IMR-90 (cell line): ENCODE results near the gene BTN3A1. TPM values are rescaled to one million over a fixed set of nuclear protein-coding genes. Genes with fewer than 3 reads are reported as not detected.

Experiments
- ATAC-seq: fragments of 200-7000 bp; cut with Tn5 transposase; 2 replicates; pipeline ENCODE4 v1.9.1; 2020; ENCODE audit warnings: low read depth, mild to moderate bottlenecking, moderate library complexity
- BruUV-seq: library from RNA; stranded (reverse); fragments of 400-500 nt; replicated peaks from 2 replicates; lab custom pipeline; 2021; lab: Mats Ljungman, UMichigan
- CTCF ChIA-PET: fragments of 300-600 bp; formaldehyde crosslinking; extraction: SDS; loops from one replicate; lab custom pipeline; 2021; ENCODE audit warnings: antibody characterized with exemption; lab: Yijun Ruan, JAX
- POLR2A ChIA-PET: fragments of 300-600 bp; sonication (Branson Sonifier 250); formaldehyde crosslinking; loops from one replicate; lab custom pipeline; 2022; ENCODE audit warnings: antibody characterized with exemption; ENCODE audit not compliant: unreplicated experiment; lab: Charles Lee
- DNase-seq: peaks from one replicate; pipeline ENCODE4 v3.0.0; 2013
- H2AFZ ChIP-seq: replicated peaks from 2 replicates; pipeline ENCODE3; 2013; ENCODE audit warnings: low read length, mild to moderate bottlenecking; ENCODE audit not compliant: poor library complexity
- H2AK5ac ChIP-seq: 2 replicates; pipeline ENCODE4 v1.6.1; 2013; ENCODE audit warnings: low read depth, low read length, inconsistent platforms
- H2AK9ac ChIP-seq: replicated peaks from 2 replicates; pipeline ENCODE3; 2013; ENCODE audit warnings: mild to moderate bottlenecking, low read depth, low read length, moderate library complexity; ENCODE audit not compliant: poor library complexity
- H2BK120ac ChIP-seq: 2 replicates; pipeline ENCODE4 v1.6.1; 2013; ENCODE audit warnings: low read depth, low read length, inconsistent platforms
- H2BK15ac ChIP-seq: 3 replicates; pipeline ENCODE4 v1.6.1; 2013; ENCODE audit warnings: low read depth, low read length, inconsistent platforms
- H2BK20ac ChIP-seq: 2 replicates; pipeline ENCODE4 v1.6.1; 2013; ENCODE audit warnings: low read depth, mild to moderate bottlenecking, inconsistent platforms, low read length, moderate library complexity
- H2BK5ac ChIP-seq: 2 replicates; pipeline ENCODE4 v1.6.1; 2013; ENCODE audit warnings: mild to moderate bottlenecking, low read depth, low read length, inconsistent platforms; ENCODE audit not compliant: poor library complexity, severe bottlenecking
- H3K14ac ChIP-seq: replicated peaks from 2 replicates; pipeline ENCODE4 v1.6.1; 2013; ENCODE audit warnings: low read depth, low read length, inconsistent platforms
- H3K18ac ChIP-seq: 2 replicates; pipeline ENCODE4 v1.6.1; 2013; ENCODE audit warnings: low read depth, low read length, control low read depth
- H3K23ac ChIP-seq: 2 replicates; pipeline ENCODE4 v1.6.1; 2013; ENCODE audit warnings: low read depth, low read length, inconsistent platforms
- H3K27ac ChIP-seq: 2 replicates; pipeline ENCODE4 v1.5.1; 2013; ENCODE audit warnings: mild to moderate bottlenecking, control low read depth, low read length; ENCODE audit not compliant: insufficient read depth
- H3K27me3 ChIP-seq: 2 replicates; pipeline ENCODE4 v1.6.1; 2013; ENCODE audit warnings: low read length; ENCODE audit not compliant: control insufficient read depth, insufficient read depth
- H3K36me3 ChIP-seq: 2 replicates; pipeline ENCODE4 v1.6.1; 2013; ENCODE audit warnings: low read length, mixed read lengths; ENCODE audit not compliant: control insufficient read depth, insufficient read depth
- H3K4ac ChIP-seq: 2 replicates; pipeline ENCODE4 v1.6.1; 2013; ENCODE audit warnings: low read depth, low read length, inconsistent platforms
- H3K4me1 ChIP-seq: 2 replicates; pipeline ENCODE4 v1.6.1; 2013; ENCODE audit warnings: low read length, mixed read lengths; ENCODE audit not compliant: control insufficient read depth, insufficient read depth
- H3K4me2 ChIP-seq: 2 replicates; pipeline ENCODE4 v1.6.1; 2013; ENCODE audit warnings: low read depth, mild to moderate bottlenecking, control low read depth, low read length, moderate library complexity
- H3K4me3 ChIP-seq: 2 replicates; pipeline ENCODE4 v1.5.1; 2013; ENCODE audit warnings: low read depth, mild to moderate bottlenecking, control low read depth, low read length, moderate library complexity; ENCODE audit not compliant: insufficient read depth
- H3K56ac ChIP-seq: 2 replicates; pipeline ENCODE4 v1.6.1; 2013; ENCODE audit warnings: low read length, inconsistent platforms; ENCODE audit not compliant: insufficient read depth; ENCODE audit errors: extremely low read depth
- H3K79me1 ChIP-seq, 2 experiments: 2 replicates each; pipeline ENCODE4 v1.6.1; 2013; ENCODE audit warnings: low read length in 2 of 2, inconsistent platforms in 1 of 2, low read depth in 1 of 2
- H3K9ac ChIP-seq: 2 replicates; pipeline ENCODE4 v1.6.1; 2013; ENCODE audit warnings: low read depth, low read length, control low read depth
- H3K9me1 ChIP-seq: 2 replicates; pipeline ENCODE4 v1.6.1; 2013; ENCODE audit warnings: low read length, inconsistent platforms; ENCODE audit not compliant: insufficient read depth
- H3K9me3 ChIP-seq: 2 replicates; pipeline ENCODE4 v1.6.1; 2013; ENCODE audit warnings: low read length; ENCODE audit not compliant: control insufficient read depth, insufficient read depth
- H4K20me1 ChIP-seq: 2 replicates; pipeline ENCODE4 v1.6.1; 2013; ENCODE audit warnings: low read length, inconsistent platforms; ENCODE audit not compliant: insufficient read depth
- H4K5ac ChIP-seq: 2 replicates; pipeline ENCODE4 v1.6.1; 2013; ENCODE audit warnings: mild to moderate bottlenecking, low read depth, low read length, control low read depth
- H4K8ac ChIP-seq, 2 experiments: 2 replicates each; pipeline ENCODE4 v1.6.1; 2013; ENCODE audit warnings: low read depth in 2 of 2, low read length in 2 of 2, control low read depth in 1 of 2, inconsistent platforms in 1 of 2
- H4K91ac ChIP-seq: 2 replicates; pipeline ENCODE4 v1.6.1; 2013; ENCODE audit warnings: low read depth, low read length, inconsistent platforms; ENCODE audit not compliant: insufficient read depth
- BHLHE40 ChIP-seq: fragments of 150-350 bp; IDR thresholded peaks from 2 replicates; pipeline ENCODE4 v1.6.1; 2016; ENCODE audit warnings: mild to moderate bottlenecking, low read depth, low read length
- CEBPB ChIP-seq: IDR thresholded peaks from 2 replicates; pipeline ENCODE4 v1.6.1; 2012; ENCODE audit warnings: low read depth, low read length, improper control_type of control experiment
- CHD1 ChIP-seq: IDR thresholded peaks from 2 replicates; pipeline ENCODE4 v1.6.1; 2012; ENCODE audit warnings: low read depth, low read length, improper control_type of control experiment
- FOS ChIP-seq: fragments of 150-350 bp; IDR thresholded peaks from 2 replicates; pipeline ENCODE4 v1.6.1; 2016; ENCODE audit warnings: low read depth, low read length
- MAFK ChIP-seq: IDR thresholded peaks from 2 replicates; pipeline ENCODE4 v1.6.1; 2012; ENCODE audit warnings: low read depth, low read length, improper control_type of control experiment
- MAZ ChIP-seq: IDR thresholded peaks from 2 replicates; pipeline ENCODE4 v1.6.1; 2012; ENCODE audit warnings: low read depth, mild to moderate bottlenecking, low read length, improper control_type of control experiment, moderate library complexity, borderline replicate concordance
- MXI1 ChIP-seq: IDR thresholded peaks from 2 replicates; pipeline ENCODE4 v1.6.1; 2012; ENCODE audit warnings: low read depth, mild to moderate bottlenecking, low read length, moderate library complexity, borderline replicate concordance
- NFE2L2 ChIP-seq: fragments of 150-350 bp; IDR thresholded peaks from 2 replicates; pipeline ENCODE4 v1.6.1; 2016; ENCODE audit warnings: low read depth, mild to moderate bottlenecking, low read length
- POLR2A ChIP-seq: IDR thresholded peaks from 2 replicates; pipeline ENCODE4 v1.6.1; 2012; ENCODE audit warnings: mild to moderate bottlenecking, low read depth, low read length
- RAD21 ChIP-seq: IDR thresholded peaks from 2 replicates; pipeline ENCODE4 v1.6.1; 2012; ENCODE audit warnings: low read length, improper control_type of control experiment
- RCOR1 ChIP-seq: IDR thresholded peaks from 2 replicates; pipeline ENCODE4 v1.6.1; 2012; ENCODE audit warnings: mild to moderate bottlenecking, low read length, improper control_type of control experiment; ENCODE audit not compliant: insufficient replicate concordance
- RFX5 ChIP-seq: IDR thresholded peaks from 2 replicates; pipeline ENCODE4 v1.8.0; 2012; ENCODE audit warnings: low read depth, mild to moderate bottlenecking, low read length, moderate library complexity
- SMC3 ChIP-seq: fragments of 150-350 bp; IDR thresholded peaks from 2 replicates; pipeline ENCODE4 v1.6.1; 2016; ENCODE audit warnings: low read depth, mild to moderate bottlenecking, antibody characterized with exemption, low read length, moderate library complexity
- WGBS, 2 experiments: methylation state at CpG; one replicate each; pipeline versions ENCODE4 v1.1.5 to v1.1.7; 2013; ENCODE audit warnings: missing lambda C conversion rate in 2 of 2; ENCODE audit not compliant: insufficient read length in 1 of 2; ENCODE audit errors: extremely low coverage in 2 of 2; 5-methylcytosine and 5-hydroxymethylcytosine counted together
- dilution Hi-C: fragments of 300-500 bp; cut with HindIII; formaldehyde crosslinking; loops from one replicate; pipeline ENCODE4 v1.14.3; 2018; ENCODE audit warnings: low sequenced_read_pairs; ENCODE audit not compliant: unreplicated experiment
- in situ Hi-C: fragments of 300-500 bp; cut with MboI; formaldehyde crosslinking; loops from 3 replicates; pipeline ENCODE4 v1.14.3; 2019; ENCODE audit warnings: low sequenced_read_pairs, inconsistent platforms, mixed read lengths
- intact Hi-C: fragments of 100-400 bp; cut with micrococcal nuclease; formaldehyde crosslinking; loops from 2 replicates; pipeline ENCODE4 v1.10.0; 2022
- polyA plus RNA-seq, 3 experiments: library from polyadenylated mRNA; depleted of rRNA; stranded (reverse); fragments of >200 nt; gene quantifications; 2 replicates each; pipeline ENCODE4 v1.2.3, GENCODE V29; 2012; ENCODE audit warnings: low replicate concordance in 1 of 3
- total RNA-seq: library from RNA; depleted of rRNA; stranded (reverse); fragments of >200 nt; gene quantifications from 2 replicates; pipeline ENCODE4 v1.2.3, GENCODE V29; 2012
- TF ChIP-seq, protein P1 (sequence below): fragments of 150-350 bp; IDR thresholded peaks from 2 replicates; pipeline ENCODE4 v1.6.1; 2017; ENCODE audit warnings: mild to moderate bottlenecking, antibody characterized with exemption, low read length, low read depth
- TF ChIP-seq, protein P2 (sequence below): fragments of 150-350 bp; IDR thresholded peaks from 2 replicates; pipeline ENCODE4 v1.6.1; 2016; ENCODE audit warnings: low read depth, mild to moderate bottlenecking, low read length, moderate library complexity, borderline replicate concordance
- TF ChIP-seq, protein P3 (sequence below): conservative IDR thresholded peaks from 2 replicates; pipeline ENCODE4 v1.5.1; 2012; ENCODE audit warnings: mild to moderate bottlenecking, low read depth, low read length, improper control_type of control experiment

The BTN3A1 gene
- total and polyA plus RNA-seq, 2 of the 4 experiments (the other 2 are of a cell fraction): 14.4 to 16.5 TPM

DNA sequence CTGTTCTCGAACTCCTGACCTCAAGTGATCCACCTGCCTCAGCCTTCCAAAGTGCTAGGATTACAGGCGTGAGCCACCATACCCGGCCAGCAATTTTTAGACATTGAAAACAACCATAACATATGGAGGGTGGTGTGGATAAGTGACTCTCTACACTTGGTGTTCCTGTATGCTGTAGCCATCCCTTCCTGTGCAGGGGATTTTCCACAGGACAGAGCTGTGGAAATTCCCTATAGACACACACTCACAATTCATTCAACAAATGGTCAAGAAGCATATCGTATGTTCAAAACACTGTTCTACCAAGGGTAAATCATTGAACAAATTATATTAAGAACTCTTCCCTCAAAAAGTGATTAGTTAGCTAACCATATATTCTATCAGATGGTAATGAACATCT, 61.9 kb downstream of the BTN3A1 start:
- H4K5ac ChIP-seq: no peak overlapping the region
- ChIA-PET CTCF (no interaction called here), POLR2A (no interaction called here)
- no peak overlapping the region for H2AK9ac ChIP-seq
- peaks cover 81% of the 10 kb centered on the region for H3K36me3 ChIP-seq
- ATAC-seq (no peak), DNase-seq (no peak)
- no peak overlapping the region for H4K8ac ChIP-seq
- H3K79me1 ChIP-seq: peaks cover 45 to 81% of the 10 kb centered on the region in 2 experiments
- no peak overlapping the region for H3K4me3 ChIP-seq
- H2BK120ac ChIP-seq: no peak overlapping the region
- no peaks in the 10 kb centered on the region for H3K9me3 ChIP-seq
- WGBS, 2 experiments: no CpG with 5 or more reads among the region's 4 CpGs
- no peak overlapping the region for H2AK5ac ChIP-seq
- no peak overlapping the region for H3K18ac ChIP-seq
- H3K23ac ChIP-seq: no peak overlapping the region
- H2AFZ ChIP-seq: no peak overlapping the region
- no peak overlapping the region for H3K14ac ChIP-seq
- peaks cover 8% of the 10 kb centered on the region for H3K4me1 ChIP-seq
- H3K4me2 ChIP-seq: no peak overlapping the region
- no peak for TF ChIP-seq CEBPB
- TF ChIP-seq, protein P1, sequence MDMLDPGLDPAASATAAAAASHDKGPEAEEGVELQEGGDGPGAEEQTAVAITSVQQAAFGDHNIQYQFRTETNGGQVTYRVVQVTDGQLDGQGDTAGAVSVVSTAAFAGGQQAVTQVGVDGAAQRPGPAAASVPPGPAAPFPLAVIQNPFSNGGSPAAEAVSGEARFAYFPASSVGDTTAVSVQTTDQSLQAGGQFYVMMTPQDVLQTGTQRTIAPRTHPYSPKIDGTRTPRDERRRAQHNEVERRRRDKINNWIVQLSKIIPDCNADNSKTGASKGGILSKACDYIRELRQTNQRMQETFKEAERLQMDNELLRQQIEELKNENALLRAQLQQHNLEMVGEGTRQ: no peak
- no peak for TF ChIP-seq BHLHE40
- TF ChIP-seq, protein P2, sequence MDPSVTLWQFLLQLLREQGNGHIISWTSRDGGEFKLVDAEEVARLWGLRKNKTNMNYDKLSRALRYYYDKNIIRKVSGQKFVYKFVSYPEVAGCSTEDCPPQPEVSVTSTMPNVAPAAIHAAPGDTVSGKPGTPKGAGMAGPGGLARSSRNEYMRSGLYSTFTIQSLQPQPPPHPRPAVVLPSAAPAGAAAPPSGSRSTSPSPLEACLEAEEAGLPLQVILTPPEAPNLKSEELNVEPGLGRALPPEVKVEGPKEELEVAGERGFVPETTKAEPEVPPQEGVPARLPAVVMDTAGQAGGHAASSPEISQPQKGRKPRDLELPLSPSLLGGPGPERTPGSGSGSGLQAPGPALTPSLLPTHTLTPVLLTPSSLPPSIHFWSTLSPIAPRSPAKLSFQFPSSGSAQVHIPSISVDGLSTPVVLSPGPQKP: no peak
- TF ChIP-seq MAZ: no peak
- no peak for TF ChIP-seq MXI1
- TF ChIP-seq FOS: no peak
- no peak for TF ChIP-seq SMC3
- no peak for TF ChIP-seq CHD1
- TF ChIP-seq NFE2L2: no peak
- TF ChIP-seq POLR2A: no peak
- TF ChIP-seq, protein P3, sequence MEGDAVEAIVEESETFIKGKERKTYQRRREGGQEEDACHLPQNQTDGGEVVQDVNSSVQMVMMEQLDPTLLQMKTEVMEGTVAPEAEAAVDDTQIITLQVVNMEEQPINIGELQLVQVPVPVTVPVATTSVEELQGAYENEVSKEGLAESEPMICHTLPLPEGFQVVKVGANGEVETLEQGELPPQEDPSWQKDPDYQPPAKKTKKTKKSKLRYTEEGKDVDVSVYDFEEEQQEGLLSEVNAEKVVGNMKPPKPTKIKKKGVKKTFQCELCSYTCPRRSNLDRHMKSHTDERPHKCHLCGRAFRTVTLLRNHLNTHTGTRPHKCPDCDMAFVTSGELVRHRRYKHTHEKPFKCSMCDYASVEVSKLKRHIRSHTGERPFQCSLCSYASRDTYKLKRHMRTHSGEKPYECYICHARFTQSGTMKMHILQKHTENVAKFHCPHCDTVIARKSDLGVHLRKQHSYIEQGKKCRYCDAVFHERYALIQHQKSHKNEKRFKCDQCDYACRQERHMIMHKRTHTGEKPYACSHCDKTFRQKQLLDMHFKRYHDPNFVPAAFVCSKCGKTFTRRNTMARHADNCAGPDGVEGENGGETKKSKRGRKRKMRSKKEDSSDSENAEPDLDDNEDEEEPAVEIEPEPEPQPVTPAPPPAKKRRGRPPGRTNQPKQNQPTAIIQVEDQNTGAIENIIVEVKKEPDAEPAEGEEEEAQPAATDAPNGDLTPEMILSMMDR: no peak
- no peak for TF ChIP-seq RFX5
- TF ChIP-seq RAD21: no peak
- no peak for TF ChIP-seq RCOR1
- TF ChIP-seq MAFK: no peak
- intact Hi-C loops: no loop called here
- no peak overlapping the region for H2BK15ac ChIP-seq
- dilution Hi-C loops: no loop called here
- H4K91ac ChIP-seq: no peak overlapping the region
- H3K27ac ChIP-seq: no peak overlapping the region
- H3K9ac ChIP-seq: no peak overlapping the region
- no peak overlapping the region for H3K56ac ChIP-seq
- BruUV-seq: no TSS peak
- H3K9me1 ChIP-seq: peaks cover 32% of the 10 kb centered on the region
- H3K4ac ChIP-seq: no peak overlapping the region
- peaks cover 24% of the 10 kb centered on the region; the same call in 1 of the 2 replicates for H4K20me1 ChIP-seq
- H3K27me3 ChIP-seq: no peaks in the 10 kb centered on the region
- H2BK5ac ChIP-seq: no peak overlapping the region
- in situ Hi-C loops: no loop called here
- H2BK20ac ChIP-seq: no peak overlapping the region
